Endothelial cell of umbilical vein (primary cell): ENCODE measurements around the gene P3H1. TPM values are rescaled to one million over a fixed set of nuclear protein-coding genes. Genes with fewer than 3 reads are reported as not detected.
"Not testable (repeated sequence)": the region's sequence is repeated elsewhere in the genome, so short reads cannot be mapped to it uniquely, and the experiment has no call there.

ENCODE experiments used
- BruUV-seq: library from RNA; stranded (reverse); fragments of 400-500 nt; replicated peaks from 2 replicates; lab custom pipeline; 2021; lab: Mats Ljungman, UMichigan
- CTCF ChIA-PET: fragments of 300-600, 350-600 bp; sonication (Branson Sonifier 250); formaldehyde crosslinking; loops from one replicate; lab custom pipeline; 2021; ENCODE audit warnings: antibody characterized with exemption, inconsistent platforms; lab: Charles Lee
- POLR2A ChIA-PET: fragments of 300-600, 350-600 bp; sonication (Branson Sonifier 250); formaldehyde crosslinking; loops from one replicate; lab custom pipeline; 2021; ENCODE audit warnings: antibody characterized with exemption, inconsistent platforms; lab: Charles Lee
- DNase-seq: peaks from one replicate; pipeline ENCODE4 v3.0.0-alpha.2; 2011; ENCODE audit warnings: low read depth, low spot score
- FAIRE-seq: peaks from 2 replicates; lab custom pipeline; 2011; peaks lifted over from hg19 to GRCh38; lab: Jason Lieb, UNC
- H2AFZ ChIP-seq: 2 replicates; pipeline ENCODE4 v1.6.0; 2012; ENCODE audit warnings: low read depth, low read length, control low read depth, inconsistent platforms
- H3K27ac ChIP-seq: 2 replicates; pipeline ENCODE4 v1.5.1; 2011; ENCODE audit warnings: low read depth, mild to moderate bottlenecking, control low read depth, low read length, moderate library complexity; ENCODE audit not compliant: insufficient read depth
- H3K27me3 ChIP-seq, 2 experiments: 2 replicates each; pipeline versions ENCODE4 v1.6.0 to v1.6.1; 2011; ENCODE audit warnings: low read length in 2 of 2, mixed read lengths in 1 of 2; ENCODE audit not compliant: control insufficient read depth in 2 of 2, insufficient read depth in 2 of 2
- H3K36me3 ChIP-seq, 2 experiments: 2 replicates in 1 of 2; 3 replicates in 1 of 2; pipeline ENCODE4 v1.5.1; 2011; ENCODE audit warnings: low read length in 2 of 2, mild to moderate bottlenecking in 1 of 2, moderate library complexity in 1 of 2; ENCODE audit not compliant: control insufficient read depth in 2 of 2, insufficient read depth in 2 of 2; ENCODE audit errors: extremely low read depth in 1 of 2
- H3K4me1 ChIP-seq: 3 replicates; pipeline ENCODE4 v1.5.1; 2011; ENCODE audit warnings: mild to moderate bottlenecking, low read length; ENCODE audit not compliant: control insufficient read depth, insufficient read depth; ENCODE audit errors: extremely low read depth
- H3K4me2 ChIP-seq: 2 replicates; pipeline ENCODE4 v1.6.1; 2011; ENCODE audit warnings: low read length, control low read depth, mixed read lengths; ENCODE audit not compliant: insufficient read depth
- H3K4me3 ChIP-seq, 3 experiments: fragments of 200-600 bp in 1 of 3; sonication (generic), shearing (Covaris generic) in 1 of 3; replicated peaks in 1 of 3; 2 replicates each; pipeline ENCODE4 v1.5.1; 2011 to 2016; ENCODE audit warnings: control low read depth in 3 of 3, low read length in 3 of 3, mild to moderate bottlenecking in 2 of 3, inconsistent platforms in 1 of 3, low read depth in 1 of 3, moderate library complexity in 1 of 3; ENCODE audit not compliant: insufficient read depth in 1 of 3
- H3K79me2 ChIP-seq: 2 replicates; pipeline ENCODE4 v1.6.0; 2012; ENCODE audit warnings: low read length, inconsistent platforms; ENCODE audit not compliant: control insufficient read depth, insufficient read depth
- H3K9ac ChIP-seq: replicated peaks from 2 replicates; pipeline ENCODE3; 2011; ENCODE audit warnings: low read length, control low read depth; ENCODE audit not compliant: insufficient read depth; ENCODE audit errors: extremely low read depth
- H3K9me1 ChIP-seq: replicated peaks from 3 replicates; pipeline ENCODE4 v1.6.0; 2011; ENCODE audit warnings: mild to moderate bottlenecking, low read length; ENCODE audit not compliant: control insufficient read depth, insufficient read depth; ENCODE audit errors: extremely low read depth
- H3K9me3 ChIP-seq: replicated peaks from 2 replicates; pipeline ENCODE4 v1.5.1; 2012; ENCODE audit warnings: low read length, inconsistent platforms; ENCODE audit not compliant: control insufficient read depth, insufficient read depth
- H4K20me1 ChIP-seq: replicated peaks from 2 replicates; pipeline ENCODE3; 2011; ENCODE audit warnings: mild to moderate bottlenecking, low read length; ENCODE audit not compliant: control insufficient read depth, insufficient read depth; ENCODE audit errors: extremely low read depth
- CTCF ChIP-seq, 2 donors: IDR thresholded peaks; 1 replicate in 1 of 2; 2 replicates in 1 of 2; pipeline ENCODE4 v1.5.1; 2011; ENCODE audit warnings: low read length in 2 of 2, mild to moderate bottlenecking in 2 of 2, moderate library complexity in 2 of 2, control low read depth in 1 of 2, inconsistent platforms in 1 of 2, low read depth in 1 of 2; ENCODE audit not compliant: insufficient read depth in 1 of 2; ENCODE audit errors: extremely low read depth in 1 of 2
- EZH2 ChIP-seq: IDR thresholded peaks from 2 replicates; pipeline ENCODE4 v1.6.1; 2012; ENCODE audit warnings: borderline replicate concordance, low read depth, mild to moderate bottlenecking, moderate library complexity, low read length, inconsistent platforms; ENCODE audit not compliant: severe bottlenecking
- FOS ChIP-seq: IDR thresholded peaks from 2 replicates; pipeline ENCODE4 v1.6.1; 2011; ENCODE audit warnings: mild to moderate bottlenecking, low read length, moderate library complexity, borderline replicate concordance; ENCODE audit not compliant: insufficient read depth
- GATA2 ChIP-seq: IDR thresholded peaks from 2 replicates; pipeline ENCODE4 v1.7.0; 2011; ENCODE audit warnings: low read depth, mild to moderate bottlenecking, moderate library complexity, mixed read lengths, low read length; ENCODE audit not compliant: insufficient read length, insufficient read depth
- JUN ChIP-seq: IDR thresholded peaks from 2 replicates; pipeline ENCODE4 v1.6.1; 2011; ENCODE audit warnings: borderline replicate concordance, low read depth; ENCODE audit not compliant: insufficient read length, insufficient read depth
- MAX ChIP-seq: IDR thresholded peaks from 2 replicates; pipeline ENCODE4 v1.6.1; 2011; ENCODE audit not compliant: insufficient read depth, insufficient read length
- MYC ChIP-seq: IDR thresholded peaks from one replicate; pipeline ENCODE4 v1.6.1; 2011; ENCODE audit warnings: mild to moderate bottlenecking, low read depth, low read length
- POLR2A ChIP-seq: IDR thresholded peaks from 2 replicates; pipeline ENCODE4 v1.6.1; 2012; ENCODE audit warnings: low read depth, mild to moderate bottlenecking, control low read depth, low read length
- POLR2AphosphoS5 ChIP-seq: IDR thresholded peaks from 2 replicates; pipeline ENCODE4 v1.6.1; 2012; ENCODE audit warnings: low read depth, mild to moderate bottlenecking, control low read depth, low read length, moderate library complexity; ENCODE audit not compliant: insufficient read depth
- dilution Hi-C: fragments of 300-500 bp; cut with MboI; formaldehyde crosslinking; loops from one replicate; pipeline ENCODE4 v1.15.0; 2019; ENCODE audit warnings: low sequenced_read_pairs; ENCODE audit not compliant: extremely low pct_ligation_motif_present
- intact Hi-C: fragments of 100-400 bp; cut with micrococcal nuclease; formaldehyde crosslinking; loops from one replicate; pipeline ENCODE4 v1.10.0; 2022
- polyA plus RNA-seq, 4 experiments: library from polyadenylated mRNA; depleted of rRNA in 3 of 4; stranded (reverse) in 3 of 4; unstranded in 1 of 4; fragments of >200 nt; gene quantifications; 2 replicates each; pipeline versions ENCODE4 v1.2.1 to v1.2.3, GENCODE V29; 2011 to 2012; ENCODE audit warnings: missing spikeins in 1 of 4
- total RNA-seq: library from RNA; stranded (reverse); gene quantifications from 2 replicates; pipeline ENCODE4 v1.2.3, GENCODE V29; 2021

The P3H1 gene
- total and polyA plus RNA-seq, 2 donors (not counting 3 experiments of a cell fraction or from before 2014, with no cell fraction given) = 136 to 194 TPM

- DNase-seq (no peak), FAIRE-seq (no peak)
- H3K4me3 ChIP-seq = no peak overlapping the region
- H3K36me3 ChIP-seq = no peaks in the 10 kb centered on the region
- H3K4me1 ChIP-seq = no peaks in the 10 kb centered on the region
- no peak overlapping the region for H2AFZ ChIP-seq
- dilution Hi-C loops = no loop called here
- H3K9me1 ChIP-seq = no peaks in the 10 kb centered on the region
- H3K79me2 ChIP-seq = no peaks in the 10 kb centered on the region
- no peak overlapping the region for H3K27ac ChIP-seq
- BruUV-seq = no TSS peak
- intact Hi-C loops = loop anchor here (2.0 kb wide), 1 partner anchor 151 kb away; no protein-coding TSS in a partner anchor
- ChIA-PET POLR2A (no interaction called here), CTCF (interaction anchor here (1.6 kb wide), 1 partner anchor 152 kb away, joined by 7 read pairs; no protein-coding TSS in a partner anchor)
- H3K9me3 ChIP-seq = no peaks in the 10 kb centered on the region
- H4K20me1 ChIP-seq = no peaks in the 10 kb centered on the region
- no peak overlapping the region for H3K4me2 ChIP-seq
- no peak overlapping the region for H3K9ac ChIP-seq
- no peaks in the 10 kb centered on the region for H3K27me3 ChIP-seq
- TF ChIP-seq MYC = no peak
- TF ChIP-seq FOS = no peak
- TF ChIP-seq GATA2 = no peak
- no peak for TF ChIP-seq CTCF (IDR thresholded peaks at IDR 0.05; ENCODE audit: extremely low read depth in 1 of 2, insufficient read depth in 1 of 2, low read depth in 1 of 2, low read length in 2 of 2)
- no peak for TF ChIP-seq JUN
- TF ChIP-seq POLR2A = no peak
- TF ChIP-seq EZH2 = no peak
- no peak for TF ChIP-seq MAX
- TF ChIP-seq POLR2AphosphoS5 = no peak
Measured at GRCh38 chr1:42730002-42730401, 36.8 kb downstream of the P3H1 start.

- FAIRE-seq, POLR2A ChIA-PET: not testable (repeated sequence)
Measured at GRCh38 chr1:42725820-42726219, 41.0 kb downstream of the P3H1 start.

More at GRCh38 chr1:42725820-42726219, 41.0 kb downstream of the P3H1 start:
- dilution Hi-C loops, DNase-seq, H3K4me2 ChIP-seq, H4K20me1 ChIP-seq, H3K4me3 ChIP-seq, H3K9me1 ChIP-seq, H3K36me3 ChIP-seq, intact Hi-C loops, H3K9me3 ChIP-seq, H3K27ac ChIP-seq, BruUV-seq, H3K79me2 ChIP-seq, H3K4me1 ChIP-seq, H2AFZ ChIP-seq, H3K27me3 ChIP-seq, H3K9ac ChIP-seq: not testable (repeated sequence)
- CTCF ChIA-PET = interaction anchor here (1.4 kb wide), 1 partner anchor 348 kb away, joined by 4 read pairs; no protein-coding TSS in a partner anchor
